Liver (tissue), 9 donors: ENCODE data around the gene CD40. TPM values are rescaled to one million over a fixed set of nuclear protein-coding genes. Genes with fewer than 3 reads are reported as not detected.

Experiments used
- DNase-seq: peaks from one replicate; pipeline ENCODE4 v3.0.0-alpha.2; 2017; ENCODE audit warnings: low spot score
- H3K27ac ChIP-seq, 2 donors: one replicate each; pipeline ENCODE4 v1.7.0; 2013; ENCODE audit warnings: inconsistent platforms in 2 of 2, low read length in 2 of 2, control low read depth in 1 of 2, low read depth in 1 of 2, mild to moderate bottlenecking in 1 of 2
- H3K27me3 ChIP-seq, 4 donors: one replicate each; pipeline versions ENCODE4 v1.6.1 to v1.7.0; 2013; ENCODE audit warnings: low read length in 3 of 4, inconsistent platforms in 1 of 4, mild to moderate bottlenecking in 1 of 4, moderate library complexity in 1 of 4; ENCODE audit not compliant: control insufficient read depth in 4 of 4, insufficient read depth in 4 of 4
- H3K36me3 ChIP-seq, 4 donors: one replicate each; pipeline versions ENCODE4 v1.6.1 to v1.7.0; 2013; ENCODE audit warnings: low read length in 3 of 4, mild to moderate bottlenecking in 3 of 4, low read depth in 1 of 4, moderate library complexity in 1 of 4; ENCODE audit not compliant: control insufficient read depth in 4 of 4, insufficient read depth in 3 of 4
- H3K4me1 ChIP-seq, 4 donors: one replicate each; pipeline versions ENCODE4 v1.6.1 to v1.7.0; 2013; ENCODE audit warnings: low read length in 3 of 4, mild to moderate bottlenecking in 3 of 4, moderate library complexity in 1 of 4; ENCODE audit not compliant: control insufficient read depth in 4 of 4, insufficient read depth in 4 of 4
- H3K4me3 ChIP-seq, 3 donors: one replicate each; pipeline versions ENCODE4 v1.6.1 to v1.7.0; 2013; ENCODE audit warnings: low read length in 3 of 3, control low read depth in 1 of 3, low read depth in 1 of 3, mild to moderate bottlenecking in 1 of 3
- H3K9ac ChIP-seq, 2 donors: one replicate each; pipeline ENCODE4 v1.7.0; 2013; ENCODE audit warnings: low read length in 2 of 2, mild to moderate bottlenecking in 2 of 2, moderate library complexity in 2 of 2, control low read depth in 1 of 2, low read depth in 1 of 2
- H3K9me3 ChIP-seq, 4 donors: one replicate each; pipeline versions ENCODE4 v1.6.1 to v1.7.0; 2013; ENCODE audit warnings: low read length in 3 of 4; ENCODE audit not compliant: control insufficient read depth in 4 of 4
- EGR1 ChIP-seq, 2 donors: IDR thresholded peaks; 2 replicates each; pipeline ENCODE4 v1.6.1; 2016 to 2018; ENCODE audit warnings: antibody characterized with exemption in 2 of 2, low read depth in 2 of 2
- FOXA1 ChIP-seq: IDR thresholded peaks from 2 replicates; pipeline ENCODE4 v1.6.1; 2016; ENCODE audit warnings: antibody characterized with exemption
- GABPA ChIP-seq, 2 donors: IDR thresholded peaks in 1 of 2; conservative IDR thresholded peaks in 1 of 2; 2 replicates each; pipeline ENCODE4 v1.6.1; 2016; ENCODE audit warnings: antibody characterized with exemption in 2 of 2, mild to moderate bottlenecking in 1 of 2, moderate library complexity in 1 of 2
- HNF4G ChIP-seq: IDR thresholded peaks from 2 replicates; pipeline ENCODE4 v1.6.1; 2016; ENCODE audit warnings: antibody characterized with exemption
- JUND ChIP-seq, 2 donors: IDR thresholded peaks; 2 replicates each; pipeline ENCODE4 v1.6.1; 2016; ENCODE audit warnings: antibody characterized with exemption in 2 of 2
- MAX ChIP-seq: IDR thresholded peaks from 2 replicates; pipeline ENCODE4 v1.6.1; 2016; ENCODE audit warnings: antibody characterized with exemption
- NR2F2 ChIP-seq: IDR thresholded peaks from 2 replicates; pipeline ENCODE4 v1.6.1; 2016; ENCODE audit warnings: antibody characterized with exemption
- RAD21 ChIP-seq, 2 donors: IDR thresholded peaks; 2 replicates each; pipeline ENCODE4 v1.6.1; 2016; ENCODE audit warnings: antibody characterized with exemption in 2 of 2, mild to moderate bottlenecking in 2 of 2
- REST ChIP-seq: IDR thresholded peaks from 2 replicates; pipeline ENCODE4 v1.6.1; 2016; ENCODE audit warnings: antibody characterized with exemption, mild to moderate bottlenecking
- RXRA ChIP-seq, 2 donors: IDR thresholded peaks; 2 replicates each; pipeline ENCODE4 v1.6.1; 2017 to 2018; ENCODE audit warnings: antibody characterized with exemption in 2 of 2, mild to moderate bottlenecking in 1 of 2
- SP1 ChIP-seq: IDR thresholded peaks from 2 replicates; pipeline ENCODE4 v1.6.1; 2018; ENCODE audit warnings: antibody characterized with exemption, mild to moderate bottlenecking
- TAF1 ChIP-seq: conservative IDR thresholded peaks from 2 replicates; pipeline ENCODE4 v1.6.1; 2016; ENCODE audit warnings: antibody characterized with exemption, mild to moderate bottlenecking
- YY1 ChIP-seq: IDR thresholded peaks from 2 replicates; pipeline ENCODE4 v1.6.1; 2016; ENCODE audit warnings: antibody characterized with exemption, mild to moderate bottlenecking
- WGBS: extraction: QIAGEN DNeasy Blood & Tissue Kit; methylation state at CpG from one replicate; pipeline ENCODE4 v1.1.7; 2013; 5-methylcytosine and 5-hydroxymethylcytosine counted together
- polyA plus RNA-seq, 2 donors: library from polyadenylated mRNA; stranded (reverse) in 1 of 2; unstranded in 1 of 2; fragments of 200-250 nt in 1 of 2; fragments of >200 nt in 1 of 2; fragmentation: Nextera tagmentation in 1 of 2; extraction: Ambion mirVana in 1 of 2; gene quantifications; one replicate each; pipeline versions ENCODE4 v1.2.1 to v1.2.3, GENCODE V29; 2013 to 2015
- total RNA-seq, 2 donors: library from RNA; depleted of rRNA; stranded (reverse); fragments of >200 nt; gene quantifications; one replicate each; pipeline ENCODE4 v1.2.3, GENCODE V29; 2014
- TF ChIP-seq, protein P1 (sequence below): IDR thresholded peaks from 2 replicates; pipeline ENCODE4 v1.6.1; 2016; ENCODE audit warnings: antibody characterized with exemption
- TF ChIP-seq, protein P2 (sequence below): fragments of 150-350 bp; IDR thresholded peaks from 2 replicates; pipeline ENCODE4 v1.5.1; 2017; ENCODE audit warnings: improper control_type of control experiment, low read depth, low read length; ENCODE audit not compliant: missing input control
- donor health status: healthy.
- donor health status: healthy.
- donor health status: healthy.
- donor health status: healthy.
- donor health status: healthy.

The CD40 gene
- total and polyA plus RNA-seq, 4 donors, result 2.2 to 9.4 (median 6.0) TPM

GRCh38 chr20:46078954-46079353 is 39.2 kb upstream of the CD40 start:
- no peaks in the 10 kb centered on the region for H3K9me3 ChIP-seq
- DNase-seq, result no peak
- H3K4me3 ChIP-seq, result no peak overlapping the region
- no peaks in the 10 kb centered on the region for H3K27me3 ChIP-seq
- H3K9ac ChIP-seq, result no peak overlapping the region
- no peak for TF ChIP-seq TAF1
- TF ChIP-seq MAX, result no peak
- TF ChIP-seq, protein P1, sequence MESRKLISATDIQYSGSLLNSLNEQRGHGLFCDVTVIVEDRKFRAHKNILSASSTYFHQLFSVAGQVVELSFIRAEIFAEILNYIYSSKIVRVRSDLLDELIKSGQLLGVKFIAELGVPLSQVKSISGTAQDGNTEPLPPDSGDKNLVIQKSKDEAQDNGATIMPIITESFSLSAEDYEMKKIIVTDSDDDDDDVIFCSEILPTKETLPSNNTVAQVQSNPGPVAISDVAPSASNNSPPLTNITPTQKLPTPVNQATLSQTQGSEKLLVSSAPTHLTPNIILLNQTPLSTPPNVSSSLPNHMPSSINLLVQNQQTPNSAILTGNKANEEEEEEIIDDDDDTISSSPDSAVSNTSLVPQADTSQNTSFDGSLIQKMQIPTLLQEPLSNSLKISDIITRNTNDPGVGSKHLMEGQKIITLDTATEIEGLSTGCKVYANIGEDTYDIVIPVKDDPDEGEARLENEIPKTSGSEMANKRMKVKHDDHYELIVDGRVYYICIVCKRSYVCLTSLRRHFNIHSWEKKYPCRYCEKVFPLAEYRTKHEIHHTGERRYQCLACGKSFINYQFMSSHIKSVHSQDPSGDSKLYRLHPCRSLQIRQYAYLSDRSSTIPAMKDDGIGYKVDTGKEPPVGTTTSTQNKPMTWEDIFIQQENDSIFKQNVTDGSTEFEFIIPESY, result no peak
- H3K36me3 ChIP-seq, result peaks cover 4 to 31% (median 23%) of the 10 kb centered on the region in 4 donors
- 85% methylated on average over 7 of the region's 7 CpGs for WGBS
- H3K4me1 ChIP-seq, result peaks cover 0 to 13% (median 4%) of the 10 kb centered on the region in 4 donors
- no peak overlapping the region for H3K27ac ChIP-seq

DNA sequence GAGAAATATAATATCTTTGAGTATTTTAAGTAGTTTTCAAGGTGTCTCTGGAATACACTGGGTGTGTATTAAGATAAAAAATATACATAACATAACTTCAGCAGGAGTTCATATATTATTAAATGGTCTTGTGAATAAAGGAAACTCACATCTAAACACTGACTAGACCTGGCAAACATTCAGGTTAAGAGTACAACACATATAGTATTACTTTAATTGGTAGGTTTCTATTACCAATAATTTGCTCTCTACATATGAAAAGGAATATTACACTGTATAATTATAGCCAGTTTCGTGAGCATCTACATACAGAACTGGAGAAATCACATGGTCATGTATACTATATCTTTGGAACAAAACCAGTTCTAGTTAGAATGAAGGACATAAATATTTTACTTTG is 37.0 kb upstream of the CD40 start:
- Histone ChIP-seq H3K27me3 (no peaks in the 10 kb centered on the region), H3K9me3 (no peaks in the 10 kb centered on the region), H3K9ac (no peak overlapping the region), H3K27ac (no peak overlapping the region), H3K4me3 (no peak overlapping the region), H3K4me1 (peaks cover 11 to 33% (median 18%) of the 10 kb centered on the region in 4 donors), H3K36me3 (peaks cover 4 to 15% (median 9%) of the 10 kb centered on the region in 4 donors)
- no peak for TF ChIP-seq REST
- TF ChIP-seq, protein P2, sequence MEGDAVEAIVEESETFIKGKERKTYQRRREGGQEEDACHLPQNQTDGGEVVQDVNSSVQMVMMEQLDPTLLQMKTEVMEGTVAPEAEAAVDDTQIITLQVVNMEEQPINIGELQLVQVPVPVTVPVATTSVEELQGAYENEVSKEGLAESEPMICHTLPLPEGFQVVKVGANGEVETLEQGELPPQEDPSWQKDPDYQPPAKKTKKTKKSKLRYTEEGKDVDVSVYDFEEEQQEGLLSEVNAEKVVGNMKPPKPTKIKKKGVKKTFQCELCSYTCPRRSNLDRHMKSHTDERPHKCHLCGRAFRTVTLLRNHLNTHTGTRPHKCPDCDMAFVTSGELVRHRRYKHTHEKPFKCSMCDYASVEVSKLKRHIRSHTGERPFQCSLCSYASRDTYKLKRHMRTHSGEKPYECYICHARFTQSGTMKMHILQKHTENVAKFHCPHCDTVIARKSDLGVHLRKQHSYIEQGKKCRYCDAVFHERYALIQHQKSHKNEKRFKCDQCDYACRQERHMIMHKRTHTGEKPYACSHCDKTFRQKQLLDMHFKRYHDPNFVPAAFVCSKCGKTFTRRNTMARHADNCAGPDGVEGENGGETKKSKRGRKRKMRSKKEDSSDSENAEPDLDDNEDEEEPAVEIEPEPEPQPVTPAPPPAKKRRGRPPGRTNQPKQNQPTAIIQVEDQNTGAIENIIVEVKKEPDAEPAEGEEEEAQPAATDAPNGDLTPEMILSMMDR, result no peak
- no peak for TF ChIP-seq FOXA1
- TF ChIP-seq TAF1, result no peak
- DNase-seq, result no peak
- WGBS, result 96% methylated on average over 1 of the region's 1 CpG

DNA sequence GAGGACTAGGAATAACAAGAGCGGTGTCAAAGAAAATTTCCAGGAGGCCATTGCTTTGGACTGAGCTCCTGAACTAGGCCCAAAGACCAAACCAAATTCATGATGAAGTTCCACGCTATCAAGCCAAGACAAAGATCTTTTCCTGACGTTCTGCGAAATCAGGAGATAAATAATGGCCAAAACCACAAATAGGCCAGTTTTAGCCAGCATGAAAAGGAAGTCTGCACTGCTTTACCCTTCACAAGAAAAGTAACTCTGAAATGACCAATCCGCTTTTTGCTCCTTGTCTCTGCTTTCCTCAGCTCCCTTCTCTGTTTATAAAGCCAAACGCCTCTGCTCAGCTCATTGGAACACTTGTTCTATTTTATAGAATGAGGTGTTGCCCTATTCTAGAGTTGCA is 35.0 kb upstream of the CD40 start:
- WGBS, result 75% methylated on average over 6 of the region's 6 CpGs
- Histone ChIP-seq H3K27me3 (no peaks in the 10 kb centered on the region), H3K4me1 (peaks cover 14 to 50% (median 32%) of the 10 kb centered on the region in 4 donors), H3K9ac (no peak overlapping the region), H3K27ac (no peak overlapping the region), H3K36me3 (peaks cover 2 to 12% (median 6%) of the 10 kb centered on the region in 4 donors), H3K4me3 (no peak overlapping the region), H3K9me3 (no peaks in the 10 kb centered on the region)
- no peak for DNase-seq
- TF ChIP-seq, protein P1, result no peak
- TF ChIP-seq RAD21 (IDR thresholded peaks at IDR 0.05) (no peak), YY1 (no peak), GABPA (IDR thresholded peaks at IDR 0.05 in 1 of 2, conservative IDR thresholded peaks at IDR 0.05 in 1 of 2) (no peak), HNF4G (no peak), REST (no peak), EGR1 (IDR thresholded peaks at IDR 0.05; ENCODE audit: low read depth in 2 of 2) (no peak), NR2F2 (no peak), RXRA (IDR thresholded peaks at IDR 0.05) (no peak), JUND (IDR thresholded peaks at IDR 0.05) (no peak), SP1 (no peak)
